Stimulated activated CD4-positive, alpha-beta T cell treated with anti-CD3 and anti-CD28 coated beads, TNF-alpha, amount 100 ng/mL, for 1 hour (primary cell): ENCODE data around the gene UPK1B.
"Not testable (repeated sequence)": the region's sequence is repeated elsewhere in the genome, so short reads cannot be mapped to it uniquely, and the experiment has no call there.

Experiments used
- DNase-seq, 3 donors: peaks; one replicate each; pipeline ENCODE4 v3.0.0-alpha.2; 2020; ENCODE audit warnings: low read depth in 3 of 3, low spot score in 1 of 3

Gene UPK1B

GRCh38 chr3:119173325-119173724 lies at the start of gene UPK1B:
TSS of gene UPK1B (plus strand) at chr3:119173598. CDS start at chr3:119186742, 13,144 bp downstream.
- DNase-seq = no peak

GRCh38 chr3:119125342-119125741 lies 48.1 kb upstream of the UPK1B start:
- DNase-seq = no peak

GRCh38 chr3:119125742-119126504 lies 47.5 kb upstream of the UPK1B start:
- no peak for DNase-seq

- DNase-seq = not testable (repeated sequence)
Measured at GRCh38 chr3:119130291-119130690, 43.1 kb upstream of the UPK1B start.

- DNase-seq = not testable (repeated sequence)
Measured at GRCh38 chr3:119132291-119132690, 41.1 kb upstream of the UPK1B start.

- not testable (repeated sequence) for DNase-seq
Measured at GRCh38 chr3:119139360-119139759, 34.0 kb upstream of the UPK1B start.

- no peak for DNase-seq
Measured at GRCh38 chr3:119140466-119140865, 32.9 kb upstream of the UPK1B start.

- DNase-seq = no peak
Measured at GRCh38 chr3:119145128-119145499, 28.3 kb upstream of the UPK1B start.

GRCh38 chr3:119145500-119146167 lies 27.8 kb upstream of the UPK1B start, which contains the start of gene TEX55:
TSS of gene TEX55 (plus strand) at chr3:119146165. CDS start at chr3:119146190, 25 bp downstream.
- no peak for DNase-seq

GRCh38 chr3:119146578-119147375 lies 26.6 kb upstream of the UPK1B start:
- DNase-seq = no peak

GRCh38 chr3:119147494-119147893 lies 25.9 kb upstream of the UPK1B start:
- DNase-seq = no peak

- DNase-seq = no peak
Measured at GRCh38 chr3:119148493-119149180, 24.8 kb upstream of the UPK1B start.

- DNase-seq = no peak
Measured at GRCh38 chr3:119149484-119149883, 23.9 kb upstream of the UPK1B start.

GRCh38 chr3:119156868-119157267 lies 16.5 kb upstream of the UPK1B start:
- no peak for DNase-seq

- DNase-seq = no peak
Measured at GRCh38 chr3:119157971-119158370, 15.4 kb upstream of the UPK1B start.

GRCh38 chr3:119160361-119160760 lies 13.0 kb upstream of the UPK1B start:
- no peak for DNase-seq

GRCh38 chr3:119160815-119161214 lies 12.6 kb upstream of the UPK1B start:
- no peak for DNase-seq

- no peak for DNase-seq
Measured at GRCh38 chr3:119161240-119161639, 12.2 kb upstream of the UPK1B start.

GRCh38 chr3:119164745-119165144 lies 8.7 kb upstream of the UPK1B start:
- not testable (repeated sequence) for DNase-seq

GRCh38 chr3:119170821-119171220 lies 2.6 kb upstream of the UPK1B start:
- DNase-seq = no peak
